NCI-H460 (cell line): ENCODE data around the gene ADAMTS15. TPM values are rescaled to one million over a fixed set of nuclear protein-coding genes. Genes with fewer than 3 reads are reported as not detected.

ENCODE experiments used
- DNase-seq: peaks from one replicate; pipeline ENCODE4 v3.0.0-alpha.2; 2016; ENCODE audit warnings: low read depth; ENCODE audit errors: extremely low read depth
- polyA plus RNA-seq: library from polyadenylated mRNA; depleted of rRNA; stranded (reverse); fragments of >200 nt; gene quantifications from 2 replicates; pipeline ENCODE4 v1.2.3, GENCODE V29; 2014; cell fraction: nucleus; rRNA removed
- total RNA-seq: library from RNA; depleted of rRNA; stranded (reverse); fragments of >200 nt; shearing (Covaris generic); gene quantifications from 2 replicates; pipeline ENCODE4 v1.2.3, GENCODE V29; 2014; rRNA removed

Gene ADAMTS15
- 0.05 and 0.06 TPM in 2 replicates for total RNA-seq
- 0.07 TPM in 1 of 2 replicates, not detected in the other for polyA plus RNA-seq

DNA sequence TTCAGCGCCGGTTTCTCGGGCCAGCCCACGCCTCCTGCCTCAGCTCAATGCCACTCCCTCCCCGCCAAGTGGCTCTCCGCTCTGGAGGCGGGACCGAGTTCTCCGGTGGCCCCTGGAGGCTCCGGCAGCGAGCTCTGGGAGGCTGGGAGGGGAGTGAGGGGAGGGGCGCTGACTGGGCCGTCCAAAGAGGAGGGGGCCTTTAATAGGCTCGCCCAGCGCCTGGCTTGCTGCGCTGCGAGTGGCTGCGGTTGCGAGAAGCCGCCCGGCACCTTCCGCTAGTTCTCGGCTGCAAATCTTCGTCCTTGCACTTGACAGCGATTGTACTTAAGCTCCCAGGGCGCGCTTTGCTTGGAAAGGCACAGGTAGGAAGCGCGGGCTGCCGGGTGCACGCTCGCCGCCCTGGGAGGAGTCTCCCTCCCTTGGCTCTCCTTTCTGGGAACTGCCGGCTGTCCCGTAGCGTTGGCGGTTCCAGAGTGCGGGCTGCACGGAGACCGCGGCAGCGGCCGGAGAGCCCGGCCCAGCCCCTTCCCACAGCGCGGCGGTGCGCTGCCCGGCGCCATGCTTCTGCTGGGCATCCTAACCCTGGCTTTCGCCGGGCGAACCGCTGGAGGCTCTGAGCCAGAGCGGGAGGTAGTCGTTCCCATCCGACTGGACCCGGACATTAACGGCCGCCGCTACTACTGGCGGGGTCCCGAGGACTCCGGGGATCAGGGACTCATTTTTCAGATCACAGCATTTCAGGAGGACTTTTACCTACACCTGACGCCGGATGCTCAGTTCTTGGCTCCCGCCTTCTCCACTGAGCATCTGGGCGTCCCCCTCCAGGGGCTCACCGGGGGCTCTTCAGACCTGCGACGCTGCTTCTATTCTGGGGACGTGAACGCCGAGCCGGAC is at the start of gene ADAMTS15:
ADAMTS15 (plus strand) TSS at position 230 of the 894 bp plus-strand sequence; CDS start at position 559, 329 bp downstream.
- DNase-seq = peak; percentile 37

DNA sequence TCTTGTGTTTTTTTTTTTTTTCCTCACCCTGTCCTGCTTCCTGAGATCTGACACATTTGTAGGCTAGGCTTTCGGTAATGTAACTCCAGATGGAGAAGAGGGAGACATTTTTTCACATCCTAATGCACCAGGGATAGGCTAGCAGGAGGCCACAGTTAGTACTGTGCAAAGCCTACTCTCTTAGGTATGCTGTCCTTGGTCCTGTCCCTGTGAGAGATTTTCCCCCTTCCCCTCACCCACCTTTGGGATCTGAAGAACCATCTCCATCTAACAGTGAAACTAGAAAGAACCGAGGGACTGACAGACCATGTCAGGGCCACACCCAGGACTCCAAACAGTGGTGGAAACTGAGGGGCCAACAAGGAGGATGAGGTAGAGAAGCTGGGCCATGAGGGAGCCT is 49.2 kb upstream of the ADAMTS15 start:
- DNase-seq = no peak

GRCh38 chr11:130400781-130401483 is 47.5 kb upstream of the ADAMTS15 start:
- no peak for DNase-seq

- no peak for DNase-seq
These were observed 45.9 kb upstream of the ADAMTS15 start for GRCh38 chr11:130402570-130402969.

GRCh38 chr11:130403271-130403804 is 45.1 kb upstream of the ADAMTS15 start:
- no peak for DNase-seq

DNA sequence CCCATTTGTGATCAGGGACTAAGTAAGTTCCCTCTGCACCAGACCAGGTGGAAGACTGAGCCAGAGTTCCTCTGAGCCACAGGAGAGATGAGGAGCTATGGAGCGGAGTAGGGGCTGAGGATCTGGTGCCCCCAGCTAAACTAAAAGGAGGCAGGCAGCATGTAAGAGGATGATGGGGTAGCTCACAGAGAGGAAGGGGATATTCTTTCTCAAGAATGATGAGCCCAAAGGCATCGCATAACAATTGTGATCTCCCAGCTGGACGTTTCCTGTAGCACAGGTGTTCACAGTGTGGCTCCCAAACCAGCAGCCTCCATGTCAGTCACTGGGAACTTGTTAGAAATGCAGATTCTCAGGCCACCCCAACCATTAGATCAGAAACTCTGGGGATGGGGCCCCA is 44.5 kb upstream of the ADAMTS15 start:
- no peak for DNase-seq

GRCh38 chr11:130404727-130405126 is 43.7 kb upstream of the ADAMTS15 start:
- no peak for DNase-seq

DNA sequence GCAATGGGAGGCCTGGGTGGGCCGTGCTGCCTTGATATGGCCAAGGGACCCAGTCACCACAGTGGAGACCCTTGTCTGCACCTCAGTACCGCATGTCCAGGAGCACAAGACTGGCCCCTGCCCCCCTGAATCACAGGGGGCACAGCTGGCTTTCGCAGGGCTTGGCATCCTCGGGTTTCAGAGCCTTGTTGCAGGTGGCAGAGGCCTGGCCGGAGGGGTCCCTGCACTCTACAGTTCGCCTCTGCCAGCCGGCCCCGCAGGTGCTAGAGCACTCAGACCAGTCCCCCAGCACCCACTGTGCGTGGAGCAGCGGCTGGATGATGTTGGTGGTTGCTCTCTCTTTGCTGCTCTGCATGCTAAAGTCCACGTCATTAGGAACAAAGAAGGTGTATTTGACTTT is 43.0 kb upstream of the ADAMTS15 start:
- no peak for DNase-seq

DNA sequence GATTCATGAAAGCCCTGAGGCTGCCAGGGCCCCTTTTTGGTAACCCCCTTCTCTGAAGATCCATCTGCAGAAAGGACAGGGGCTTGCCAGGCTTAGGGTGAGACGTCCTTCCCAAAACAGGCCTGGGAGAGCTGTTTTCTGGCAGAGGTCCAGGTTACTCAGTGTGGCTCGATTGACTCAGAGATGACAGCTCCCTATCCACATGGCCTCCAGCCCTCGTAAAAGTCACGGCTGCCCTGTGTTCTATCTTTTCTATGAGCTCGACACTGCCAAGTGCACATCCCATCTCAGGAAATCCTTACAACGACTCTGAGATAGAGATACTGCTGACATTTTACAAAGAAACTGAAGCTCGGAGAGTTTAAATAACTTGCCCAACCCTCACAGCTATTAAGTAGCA is 40.5 kb upstream of the ADAMTS15 start:
- no peak for DNase-seq

DNA sequence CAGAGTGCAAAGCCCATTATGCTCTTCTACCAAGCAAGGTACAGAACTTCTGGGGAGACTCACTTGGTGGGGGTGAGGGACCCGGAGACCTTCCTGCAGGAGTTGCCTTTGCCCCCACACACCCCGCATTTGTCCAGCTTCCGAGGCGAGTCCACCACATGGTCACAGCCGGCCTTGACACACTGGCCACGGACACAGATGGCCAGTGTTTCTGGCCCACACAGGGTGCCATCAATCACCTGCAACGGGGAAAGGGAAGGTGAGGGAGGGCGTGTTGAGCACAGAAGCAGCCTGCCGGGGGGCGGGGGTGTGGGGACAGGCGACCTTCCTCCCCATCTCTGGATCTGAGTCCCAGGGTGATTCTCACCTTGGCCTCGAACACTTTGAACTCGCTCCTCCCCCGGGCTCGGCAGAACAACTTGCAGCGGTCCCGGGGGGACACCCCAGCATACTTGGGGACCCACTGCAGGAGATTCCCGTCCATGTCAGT is 40.0 kb upstream of the ADAMTS15 start:
- no peak for DNase-seq

DNA sequence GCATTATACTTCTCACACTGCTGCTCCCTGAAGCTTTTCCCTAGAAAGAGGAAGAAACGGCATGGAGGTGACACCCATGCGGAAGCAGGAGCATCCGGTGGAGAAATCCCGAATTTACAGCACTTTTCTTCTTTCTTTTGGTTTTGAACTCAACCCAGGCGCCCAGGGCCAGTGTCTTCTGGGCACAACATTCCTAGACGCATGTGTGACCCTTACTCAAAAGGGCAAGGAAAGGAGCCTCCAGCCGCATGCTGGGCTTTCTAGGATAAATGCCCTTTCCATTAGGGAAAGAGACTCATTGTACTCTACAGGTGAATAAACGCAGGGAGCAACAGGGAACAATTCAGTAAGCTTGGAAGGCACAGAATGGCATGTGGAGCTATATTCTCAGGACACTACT is 39.5 kb upstream of the ADAMTS15 start:
- no peak for DNase-seq

GRCh38 chr11:130409594-130410388 is 38.7 kb upstream of the ADAMTS15 start:
- DNase-seq = no peak

DNA sequence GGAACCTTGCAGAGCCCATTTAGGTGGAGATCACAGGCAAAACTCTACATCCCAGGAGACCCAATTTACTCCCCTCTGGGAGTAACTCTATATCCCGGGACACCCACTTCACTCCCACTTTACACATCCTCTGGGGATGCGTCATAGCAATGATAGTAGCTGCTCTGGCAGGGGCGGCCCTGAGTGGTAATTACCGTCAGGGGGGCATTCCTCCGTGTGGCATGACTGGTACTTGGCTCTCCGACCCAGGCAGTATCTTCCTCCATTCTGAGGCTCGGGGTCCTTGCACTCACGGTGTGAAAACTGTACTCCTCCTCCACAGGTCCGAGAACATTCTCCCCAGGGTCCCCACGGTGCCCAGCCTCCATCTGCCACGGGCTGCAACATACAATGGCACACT is 37.2 kb upstream of the ADAMTS15 start:
- DNase-seq = no peak

DNA sequence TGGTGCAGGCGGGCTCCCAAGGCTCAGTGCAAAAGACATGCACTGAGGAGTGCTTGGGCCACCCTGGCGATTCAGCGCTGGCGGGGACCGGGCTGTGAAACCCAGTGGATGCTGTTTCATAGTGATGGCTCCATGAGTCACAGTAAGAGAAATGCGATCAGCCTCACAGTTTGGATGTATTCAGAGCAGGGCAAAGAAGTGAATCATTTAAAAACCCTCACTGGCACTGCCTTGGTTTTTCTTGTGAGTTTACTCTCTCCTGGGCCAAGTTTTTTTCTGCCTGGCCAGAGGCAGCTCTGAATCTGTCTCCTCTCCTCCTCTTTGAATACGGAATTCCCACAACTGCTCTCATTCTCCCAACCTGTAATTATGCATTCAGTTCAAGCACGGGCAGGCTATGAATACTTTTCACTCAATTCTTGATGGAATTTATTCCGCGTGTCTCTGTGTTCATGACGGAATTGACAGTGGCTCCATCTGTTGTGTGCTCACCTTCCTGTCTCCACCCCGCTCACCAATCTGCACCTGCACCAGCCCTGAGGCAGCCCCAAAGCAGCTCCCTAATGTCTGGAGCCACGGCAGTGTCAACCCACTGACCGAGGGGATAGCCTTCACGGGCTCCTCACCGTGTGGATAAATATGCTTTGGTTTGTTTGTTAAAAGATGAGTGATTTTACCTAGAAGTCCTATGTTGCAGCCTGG is 34.9 kb upstream of the ADAMTS15 start:
- no peak for DNase-seq

- no peak for DNase-seq
These were observed 34.1 kb upstream of the ADAMTS15 start for GRCh38 chr11:130414107-130415080.

DNA sequence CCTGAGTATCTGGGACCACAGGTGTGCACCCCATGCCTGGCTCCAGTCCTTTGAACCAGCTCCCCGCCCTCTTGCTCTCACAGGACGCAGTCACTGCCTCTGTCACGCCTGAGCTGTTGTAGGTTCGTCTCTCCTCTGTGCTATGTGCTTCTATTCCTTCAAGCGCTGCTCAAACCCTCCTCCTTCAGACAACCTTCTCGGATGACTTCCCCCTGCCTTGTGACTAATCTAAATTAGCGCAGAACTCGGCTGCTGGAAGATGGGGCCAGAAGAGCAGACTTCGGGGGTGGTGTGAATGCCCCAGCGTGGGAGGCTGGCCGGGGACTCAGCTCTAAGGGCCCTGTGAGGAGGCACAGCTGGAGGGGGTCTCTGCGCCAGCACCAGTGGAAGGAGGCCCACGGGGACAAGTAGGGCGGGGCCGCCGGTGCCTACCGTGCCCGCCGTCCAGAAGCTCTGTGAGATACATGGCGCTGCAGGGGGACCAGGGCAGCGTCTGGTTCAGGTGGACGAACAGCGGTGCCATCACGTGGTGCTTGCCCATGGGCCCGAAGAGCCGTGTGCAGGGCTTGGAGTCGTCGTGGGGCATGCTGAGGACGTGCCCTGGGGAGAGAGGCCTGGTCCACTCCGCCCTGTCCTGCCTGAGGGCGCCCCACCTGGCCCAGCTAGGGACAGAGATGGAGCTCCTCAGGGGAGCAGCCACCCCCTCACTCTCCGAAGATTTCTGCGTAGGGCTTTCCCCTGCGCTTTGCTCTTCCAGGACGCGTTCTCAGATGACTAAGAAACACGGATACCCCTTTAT is 32.5 kb upstream of the ADAMTS15 start:
- no peak for DNase-seq

GRCh38 chr11:130416530-130416882 is 31.9 kb upstream of the ADAMTS15 start:
- DNase-seq = no peak

DNA sequence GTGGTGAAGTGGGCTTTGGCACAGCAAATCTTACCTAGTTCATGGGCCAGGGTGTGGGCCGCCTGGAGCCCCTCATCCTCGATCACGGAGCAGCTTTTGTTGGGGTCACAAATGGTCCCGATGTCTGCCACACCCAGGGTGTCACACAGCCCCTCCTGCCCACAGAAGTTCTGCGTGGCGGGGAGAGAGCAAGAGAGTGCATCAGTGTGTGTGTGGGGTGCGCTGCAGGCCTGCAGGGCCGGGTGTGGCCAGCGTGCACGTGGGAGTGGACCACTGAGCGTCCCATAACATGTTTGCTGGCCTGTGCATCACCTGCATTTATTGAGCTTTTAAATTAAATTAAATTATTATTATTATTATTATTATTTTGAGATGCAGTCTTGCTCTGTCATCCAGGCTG is 31.5 kb upstream of the ADAMTS15 start:
- no peak for DNase-seq
